Fibroblast of skin of abdomen (primary cell): Measurements from ENCODE around the gene WSB2.

Source experiments
- DNase-seq: peaks from one replicate; pipeline ENCODE4 v3.0.0-alpha.2; 2013

WSB2 gene

GRCh38 chr12:118061873-118062843 lies 1.2 kb upstream of the WSB2 start:
- DNase-seq: peak; percentile 61

- no peak for DNase-seq
Measured at GRCh38 chr12:118060301-118061010, 523 bp downstream of the WSB2 start.

GRCh38 chr12:118059341-118060191 lies 1.4 kb downstream of the WSB2 start:
- peak; percentile 68 for DNase-seq

GRCh38 chr12:118058881-118059280 lies 2.1 kb downstream of the WSB2 start:
- DNase-seq: no peak

- no peak for DNase-seq
Measured at GRCh38 chr12:118058227-118058626, 2.8 kb downstream of the WSB2 start.

- no peak for DNase-seq
Measured at GRCh38 chr12:118055865-118056773, 4.9 kb downstream of the WSB2 start.

- DNase-seq: no peak
Measured at GRCh38 chr12:118055144-118055557, 5.8 kb downstream of the WSB2 start.

- no peak for DNase-seq
Measured at GRCh38 chr12:118053071-118053985, 7.7 kb downstream of the WSB2 start.

GRCh38 chr12:118052324-118053070 lies 8.5 kb downstream of the WSB2 start:
- DNase-seq: peak; percentile 88

GRCh38 chr12:118050972-118051910 lies 9.7 kb downstream of the WSB2 start:
- no peak for DNase-seq

GRCh38 chr12:118046430-118046829 lies 14.5 kb downstream of the WSB2 start:
- no peak for DNase-seq

GRCh38 chr12:118044577-118044976 lies 16.4 kb downstream of the WSB2 start:
- no peak for DNase-seq

GRCh38 chr12:118044075-118044474 lies 16.9 kb downstream of the WSB2 start:
- no peak for DNase-seq

- no peak for DNase-seq
Measured at GRCh38 chr12:118042091-118042490, 18.9 kb downstream of the WSB2 start.

GRCh38 chr12:118038137-118038536 lies 22.8 kb downstream of the WSB2 start:
- no peak for DNase-seq

- no peak for DNase-seq
Measured at GRCh38 chr12:118036672-118037411, 24.1 kb downstream of the WSB2 start.

- peak; percentile 32 for DNase-seq
Measured at GRCh38 chr12:118035190-118036041, 25.6 kb downstream of the WSB2 start.
